Neural progenitor cell (in vitro differentiated cells): ENCODE results near the gene HPCA. TPM values are rescaled to one million over a fixed set of nuclear protein-coding genes. Genes with fewer than 3 reads are reported as not detected.

Source experiments
- DNase-seq: peaks from one replicate; pipeline ENCODE4 v3.0.0-alpha.2; 2016; ENCODE audit warnings: low spot score
- H2AFZ ChIP-seq: fragments of 200-600 bp; sonication (generic); replicated peaks from 2 replicates; pipeline ENCODE4 v1.6.1; 2016; ENCODE audit warnings: antibody characterized with exemption
- H3F3A ChIP-seq: fragments of 200-600 bp; sonication (generic); 2 replicates; pipeline ENCODE4 v1.6.1; 2016; ENCODE audit warnings: antibody characterized with exemption, low read depth
- H3K27ac ChIP-seq: fragments of 200-600 bp; sonication (generic); 2 replicates; pipeline ENCODE4 v1.5.1; 2016; ENCODE audit warnings: mild to moderate bottlenecking
- H3K27me3 ChIP-seq: fragments of 200-600 bp; sonication (generic); 2 replicates; pipeline ENCODE4 v1.6.1; 2016; ENCODE audit warnings: mild to moderate bottlenecking, moderate library complexity
- H3K36me3 ChIP-seq: fragments of 200-600 bp; sonication (generic); 2 replicates; pipeline ENCODE4 v1.5.1; 2016
- H3K4me1 ChIP-seq: fragments of 200-600 bp; sonication (generic); 2 replicates; pipeline ENCODE4 v1.6.1; 2016; ENCODE audit warnings: mixed run types
- H3K4me2 ChIP-seq: fragments of 200-600 bp; sonication (generic); 2 replicates; pipeline ENCODE4 v1.6.1; 2016
- H3K4me3 ChIP-seq: fragments of 200-600 bp; sonication (generic); 2 replicates; pipeline ENCODE4 v1.5.1; 2016
- H3K79me2 ChIP-seq: fragments of 200-600 bp; sonication (generic); 2 replicates; pipeline ENCODE4 v1.6.1; 2016; ENCODE audit warnings: low read depth
- H3K9ac ChIP-seq: fragments of 200-600 bp; sonication (generic); 2 replicates; pipeline ENCODE4 v1.6.1; 2016
- H3K9me3 ChIP-seq: fragments of 200-600 bp; sonication (generic); 2 replicates; pipeline ENCODE4 v1.5.1; 2016; ENCODE audit warnings: low read depth
- H4K20me1 ChIP-seq: fragments of 200-600 bp; sonication (generic); 2 replicates; pipeline ENCODE4 v1.6.1; 2016; ENCODE audit warnings: low read depth
- H3K27ac Mint-ChIP-seq: 3 replicates; pipeline ENCODE4 v1.8.0; 2021; ENCODE audit warnings: mixed read lengths
- H3K27me3 Mint-ChIP-seq: 2 replicates; pipeline ENCODE4 v1.8.0; 2022; ENCODE audit warnings: low read depth, mild to moderate bottlenecking, inconsistent platforms, moderate library complexity, mixed read lengths; ENCODE audit not compliant: insufficient read depth
- H3K36me3 Mint-ChIP-seq: 3 replicates; pipeline ENCODE4 v1.8.0; 2021; ENCODE audit warnings: mixed read lengths
- H3K4me1 Mint-ChIP-seq: 3 replicates; pipeline ENCODE4 v1.8.0; 2021; ENCODE audit warnings: mixed read lengths
- H3K4me3 Mint-ChIP-seq: 3 replicates; pipeline ENCODE4 v1.8.0; 2021; ENCODE audit warnings: mild to moderate bottlenecking, moderate library complexity, mixed read lengths
- H3K9me3 Mint-ChIP-seq: 3 replicates; pipeline ENCODE4 v1.8.0; 2020; ENCODE audit warnings: mixed read lengths
- CTCF ChIP-seq: fragments of 200-600 bp; sonication (generic); IDR thresholded peaks from 2 replicates; pipeline ENCODE4 v1.5.1; 2017; ENCODE audit warnings: antibody characterized with exemption, mild to moderate bottlenecking
- EZH2 ChIP-seq: fragments of 200-600 bp; sonication (generic); IDR thresholded peaks from 2 replicates; pipeline ENCODE4 v1.6.1; 2017; ENCODE audit warnings: antibody characterized with exemption, mild to moderate bottlenecking, moderate library complexity
- EZH2phosphoT487 ChIP-seq: fragments of 200-600 bp; sonication (generic); IDR thresholded peaks from 2 replicates; pipeline ENCODE4 v1.6.1; 2017; ENCODE audit warnings: antibody characterized with exemption
- total RNA-seq: library from RNA; depleted of rRNA; stranded (reverse); fragments of >200 nt; gene quantifications from 2 replicates; pipeline ENCODE4 v1.2.3, GENCODE V29; 2015; ENCODE audit warnings: low replicate concordance

The HPCA gene
- total RNA-seq, 1 donor from 2014 or later = not detected

- peaks cover 27% of the 10 kb centered on the region for H4K20me1 ChIP-seq
- no peak overlapping the region for H3K27ac ChIP-seq
- Mint-ChIP-seq H3K27me3 (peaks cover 49% of the 10 kb centered on the region), H3K27ac (no peak overlapping the region), H3K4me3 (no peak overlapping the region), H3K36me3 (no peaks in the 10 kb centered on the region), H3K4me1 (peaks cover 13% of the 10 kb centered on the region), H3K9me3 (no peaks in the 10 kb centered on the region)
- TF ChIP-seq EZH2 = no peak
- no peak for TF ChIP-seq EZH2phosphoT487
- TF ChIP-seq CTCF = no peak
- peaks cover 20% of the 10 kb centered on the region for H3K4me1 ChIP-seq
- no peaks in the 10 kb centered on the region for H3F3A ChIP-seq
- DNase-seq = no peak
- H2AFZ ChIP-seq = no peak overlapping the region
- H3K4me3 ChIP-seq = no peak overlapping the region
- peaks cover 47% of the 10 kb centered on the region for H3K27me3 ChIP-seq
- no peaks in the 10 kb centered on the region for H3K9me3 ChIP-seq
- no peaks in the 10 kb centered on the region for H3K36me3 ChIP-seq
- no peak overlapping the region for H3K4me2 ChIP-seq
- no peak overlapping the region for H3K9ac ChIP-seq
- H3K79me2 ChIP-seq = no peaks in the 10 kb centered on the region
Measured at GRCh38 chr1:32883338-32884031, 2.8 kb upstream of the HPCA start.

GRCh38 chr1:32884032-32884372 is 2.3 kb upstream of the HPCA start:
- H3K36me3 ChIP-seq = no peaks in the 10 kb centered on the region
- peaks cover 13% of the 10 kb centered on the region for H3K4me1 Mint-ChIP-seq
- TF ChIP-seq EZH2 = no peak
- TF ChIP-seq EZH2phosphoT487 = no peak
- H3K27me3 Mint-ChIP-seq = peaks cover 50% of the 10 kb centered on the region
- no peaks in the 10 kb centered on the region for H3K36me3 Mint-ChIP-seq
- no peak overlapping the region for H3K27ac ChIP-seq
- H3K79me2 ChIP-seq = no peaks in the 10 kb centered on the region
- peaks cover 27% of the 10 kb centered on the region for H4K20me1 ChIP-seq
- H3K9ac ChIP-seq = no peak overlapping the region
- no peaks in the 10 kb centered on the region for H3F3A ChIP-seq
- H3K4me1 ChIP-seq = peaks cover 16% of the 10 kb centered on the region
- H2AFZ ChIP-seq = no peak overlapping the region
- H3K4me3 Mint-ChIP-seq = no peak overlapping the region
- H3K9me3 ChIP-seq = no peaks in the 10 kb centered on the region
- H3K27ac Mint-ChIP-seq = no peak overlapping the region
- no peak for DNase-seq
- no peak overlapping the region for H3K4me3 ChIP-seq
- no peak overlapping the region for H3K4me2 ChIP-seq
- no peaks in the 10 kb centered on the region for H3K9me3 Mint-ChIP-seq
- H3K27me3 ChIP-seq = peaks cover 52% of the 10 kb centered on the region

- no peaks in the 10 kb centered on the region for H3K36me3 ChIP-seq
- H3K9me3 Mint-ChIP-seq = no peaks in the 10 kb centered on the region
- H3K36me3 Mint-ChIP-seq = no peaks in the 10 kb centered on the region
- peaks cover 16% of the 10 kb centered on the region for H3K4me1 ChIP-seq
- H4K20me1 ChIP-seq = peaks cover 31% of the 10 kb centered on the region
- H3K9me3 ChIP-seq = no peaks in the 10 kb centered on the region
- no peak overlapping the region for H3K27ac Mint-ChIP-seq
- H3K9ac ChIP-seq = no peak overlapping the region
- H3K4me1 Mint-ChIP-seq = peaks cover 13% of the 10 kb centered on the region
- H3K27me3 Mint-ChIP-seq = peaks cover 54% of the 10 kb centered on the region
- H3F3A ChIP-seq = no peaks in the 10 kb centered on the region
- no peak overlapping the region for H3K27ac ChIP-seq
- no peaks in the 10 kb centered on the region for H3K79me2 ChIP-seq
- no peak overlapping the region for H3K4me3 Mint-ChIP-seq
- no peak for TF ChIP-seq CTCF
- no peak for TF ChIP-seq EZH2
- no peak for TF ChIP-seq EZH2phosphoT487
- DNase-seq = no peak
- H3K4me2 ChIP-seq = no peak overlapping the region
- H3K4me3 ChIP-seq = no peak overlapping the region
- no peak overlapping the region for H2AFZ ChIP-seq
- peaks cover 59% of the 10 kb centered on the region for H3K27me3 ChIP-seq
Measured at GRCh38 chr1:32884726-32885125, 1.6 kb upstream of the HPCA start.

- peaks cover 40% of the 10 kb centered on the region for H4K20me1 ChIP-seq
- no peaks in the 10 kb centered on the region for H3F3A ChIP-seq
- no peak overlapping the region for H3K27ac ChIP-seq
- peaks cover 65% of the 10 kb centered on the region for H3K27me3 ChIP-seq
- H3K36me3 ChIP-seq = no peaks in the 10 kb centered on the region
- TF ChIP-seq EZH2 (no peak), EZH2phosphoT487 (no peak), CTCF (no peak)
- H3K9ac ChIP-seq = no peak overlapping the region
- peaks cover 15% of the 10 kb centered on the region for H3K4me1 Mint-ChIP-seq
- no peak overlapping the region for H3K4me3 ChIP-seq
- no peak overlapping the region for H2AFZ ChIP-seq
- H3K4me3 Mint-ChIP-seq = peak overlapping the region; percentile 58
- H3K4me2 ChIP-seq = peak overlapping the region; percentile 78
- DNase-seq = peak; percentile 21
- H3K9me3 Mint-ChIP-seq = no peaks in the 10 kb centered on the region
- peaks cover 16% of the 10 kb centered on the region for H3K4me1 ChIP-seq
- H3K27me3 Mint-ChIP-seq = peaks cover 55% of the 10 kb centered on the region
- H3K9me3 ChIP-seq = no peaks in the 10 kb centered on the region
- H3K27ac Mint-ChIP-seq = no peak overlapping the region
- H3K79me2 ChIP-seq = no peaks in the 10 kb centered on the region
- no peaks in the 10 kb centered on the region for H3K36me3 Mint-ChIP-seq
Measured at GRCh38 chr1:32885676-32886003, 651 bp upstream of the HPCA start.
